Endothelial cell of umbilical vein (primary cell): Measurements from ENCODE around the gene NPHS1.

ENCODE experiments used
- EZH2 ChIP-seq: IDR thresholded peaks from 2 replicates; pipeline ENCODE4 v1.6.1; 2012; ENCODE audit warnings: borderline replicate concordance, low read depth, mild to moderate bottlenecking, moderate library complexity, low read length, inconsistent platforms; ENCODE audit not compliant: severe bottlenecking
- TF ChIP-seq, protein P1 (sequence below), 2 donors: IDR thresholded peaks; 1 replicate in 1 of 2; 2 replicates in 1 of 2; pipeline ENCODE4 v1.5.1; 2011; ENCODE audit warnings: low read length in 2 of 2, mild to moderate bottlenecking in 2 of 2, moderate library complexity in 2 of 2, control low read depth in 1 of 2, inconsistent platforms in 1 of 2, low read depth in 1 of 2; ENCODE audit not compliant: insufficient read depth in 1 of 2; ENCODE audit errors: extremely low read depth in 1 of 2

DNA sequence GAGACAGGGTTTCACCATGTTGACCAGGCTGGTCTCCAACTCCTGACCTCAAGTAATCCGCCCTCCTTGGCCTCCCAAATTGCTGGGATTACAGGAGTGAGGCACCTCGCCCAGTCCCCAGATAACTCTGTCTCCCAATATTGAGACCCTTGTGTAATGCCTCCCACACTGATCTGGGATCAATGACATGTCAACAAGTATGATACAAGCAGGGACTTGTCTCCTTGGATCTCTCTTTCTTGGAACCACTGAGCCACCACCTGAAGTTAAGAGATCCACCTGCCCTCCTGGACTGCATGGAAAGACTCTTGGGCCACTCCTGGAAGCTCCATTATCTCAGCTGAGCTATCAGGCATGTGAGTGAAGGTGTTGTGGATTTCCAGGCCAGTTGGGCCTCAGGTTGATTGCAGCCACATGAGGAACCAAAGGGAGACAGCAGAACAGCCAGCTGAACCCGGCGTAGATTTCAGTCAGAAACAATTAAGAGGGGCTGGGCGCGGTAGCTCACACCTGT is 33.0 kb upstream of the NPHS1 start:
- no peak for TF ChIP-seq EZH2
- TF ChIP-seq, protein P1, sequence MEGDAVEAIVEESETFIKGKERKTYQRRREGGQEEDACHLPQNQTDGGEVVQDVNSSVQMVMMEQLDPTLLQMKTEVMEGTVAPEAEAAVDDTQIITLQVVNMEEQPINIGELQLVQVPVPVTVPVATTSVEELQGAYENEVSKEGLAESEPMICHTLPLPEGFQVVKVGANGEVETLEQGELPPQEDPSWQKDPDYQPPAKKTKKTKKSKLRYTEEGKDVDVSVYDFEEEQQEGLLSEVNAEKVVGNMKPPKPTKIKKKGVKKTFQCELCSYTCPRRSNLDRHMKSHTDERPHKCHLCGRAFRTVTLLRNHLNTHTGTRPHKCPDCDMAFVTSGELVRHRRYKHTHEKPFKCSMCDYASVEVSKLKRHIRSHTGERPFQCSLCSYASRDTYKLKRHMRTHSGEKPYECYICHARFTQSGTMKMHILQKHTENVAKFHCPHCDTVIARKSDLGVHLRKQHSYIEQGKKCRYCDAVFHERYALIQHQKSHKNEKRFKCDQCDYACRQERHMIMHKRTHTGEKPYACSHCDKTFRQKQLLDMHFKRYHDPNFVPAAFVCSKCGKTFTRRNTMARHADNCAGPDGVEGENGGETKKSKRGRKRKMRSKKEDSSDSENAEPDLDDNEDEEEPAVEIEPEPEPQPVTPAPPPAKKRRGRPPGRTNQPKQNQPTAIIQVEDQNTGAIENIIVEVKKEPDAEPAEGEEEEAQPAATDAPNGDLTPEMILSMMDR (IDR thresholded peaks at IDR 0.05; ENCODE audit: extremely low read depth in 1 of 2, insufficient read depth in 1 of 2, low read depth in 1 of 2, low read length in 2 of 2) = no peak
